MV-4-11 (cell line): Measurements from ENCODE around the gene MCC.
A peak's percentile ranks its signal among the peaks of the same experiment; 100 is the strongest.

Experiments used
- DNase-seq: peaks from one replicate; lab custom pipeline; 2025; lab: John Stamatoyannopoulos, UW

The MCC gene

DNA sequence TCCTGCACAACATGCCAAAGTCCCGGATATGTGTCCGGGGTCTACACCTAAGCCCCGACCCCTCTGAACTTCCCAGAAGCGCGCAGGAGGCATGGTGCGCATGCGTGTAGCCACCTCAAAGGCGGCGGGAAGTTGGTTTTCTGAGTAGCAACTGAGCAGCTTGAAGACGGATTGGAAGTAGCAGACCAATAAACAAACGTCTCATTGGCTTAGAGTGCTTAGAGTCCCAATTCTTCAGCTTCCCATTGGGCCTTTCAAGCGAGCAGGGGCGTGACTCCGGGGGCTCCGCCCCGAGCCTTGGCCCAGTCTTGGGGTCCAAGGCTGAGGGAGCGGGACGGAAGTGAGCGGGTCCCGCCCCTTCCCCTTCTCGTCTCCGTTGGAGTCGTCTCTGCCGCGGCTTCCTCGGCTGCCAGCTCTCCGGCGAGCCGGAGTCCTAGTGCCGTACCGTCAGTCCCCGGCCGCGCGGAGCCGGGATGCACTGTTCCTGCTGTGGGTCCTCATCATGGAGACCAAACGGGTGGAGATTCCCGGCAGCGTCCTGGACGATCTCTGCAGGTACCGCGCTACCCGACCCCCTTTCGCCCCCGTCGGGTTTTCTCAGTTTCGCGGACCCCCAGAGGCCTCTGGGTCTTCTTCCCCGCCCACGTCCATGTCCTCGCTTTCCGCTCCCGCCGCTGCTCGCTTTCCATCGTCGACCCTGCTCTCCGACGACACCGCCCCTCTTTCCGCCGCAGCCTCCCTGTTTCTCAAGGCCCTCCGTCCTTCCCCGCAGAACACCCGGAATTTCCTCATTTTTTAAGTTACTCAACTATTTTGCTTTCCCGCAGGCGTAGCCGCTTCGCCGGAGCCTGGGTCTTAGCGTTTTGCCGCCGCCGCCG is 511.6 kb downstream of the MCC start, which contains the start of gene DCP2:
TSS of gene DCP2 (plus strand) at position 367 of the 878 bp plus-strand sequence. CDS start at position 503, 136 bp downstream.
- peak; percentile 100 for DNase-seq

DNA sequence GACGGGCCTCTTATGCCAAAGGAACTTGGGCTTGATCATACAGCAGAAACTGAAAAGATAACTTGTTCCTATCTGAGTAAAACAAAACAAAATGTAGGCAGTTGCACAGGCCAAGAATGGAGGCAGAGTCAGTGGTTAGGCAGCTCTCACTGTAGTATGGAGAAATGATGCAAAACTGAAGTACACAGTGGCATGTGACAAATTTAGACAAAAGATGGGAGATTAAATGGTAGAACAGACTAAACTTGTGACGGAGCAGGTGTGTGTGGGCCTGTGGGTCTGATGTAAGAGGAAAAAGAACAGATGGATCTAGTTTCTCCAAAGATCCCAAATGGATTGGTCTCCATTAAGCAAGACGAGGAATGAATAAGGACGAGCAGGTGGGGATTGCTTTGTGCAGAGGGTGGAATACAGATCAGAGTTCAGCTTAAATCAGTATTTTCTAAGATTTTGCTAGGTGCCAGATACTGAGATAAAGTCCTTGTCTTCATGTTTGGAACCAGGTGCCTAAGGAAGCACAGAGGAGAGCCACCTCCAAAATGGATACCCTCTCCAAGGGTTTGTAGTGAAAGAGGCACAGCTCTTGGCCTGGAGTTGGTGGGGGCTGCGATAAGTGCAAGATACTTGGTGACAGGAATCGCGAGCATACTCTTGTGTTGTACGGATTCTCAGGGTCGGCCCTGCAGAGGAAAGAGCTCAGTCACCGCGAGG is 512.4 kb downstream of the MCC start:
- DNase-seq = no peak

DNA sequence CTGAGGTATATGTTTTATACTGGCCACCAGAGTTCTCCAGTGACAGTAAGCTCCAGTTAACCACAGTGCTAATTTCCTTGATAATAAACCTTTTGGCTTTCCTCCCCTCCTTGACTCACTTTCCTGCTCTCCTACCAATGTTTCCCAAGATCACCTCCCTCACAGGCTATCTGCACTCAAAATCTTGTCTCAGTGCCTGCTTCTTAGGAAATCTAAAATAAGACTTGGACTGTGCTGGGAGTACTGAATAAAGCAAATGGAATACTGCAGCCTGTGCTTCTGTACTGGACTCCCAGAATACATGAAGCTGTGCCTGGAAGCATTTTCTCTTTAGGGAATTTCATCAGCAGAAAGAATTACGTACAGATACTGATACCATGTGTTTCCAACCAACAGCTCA is 513.4 kb downstream of the MCC start:
- DNase-seq = no peak

DNA sequence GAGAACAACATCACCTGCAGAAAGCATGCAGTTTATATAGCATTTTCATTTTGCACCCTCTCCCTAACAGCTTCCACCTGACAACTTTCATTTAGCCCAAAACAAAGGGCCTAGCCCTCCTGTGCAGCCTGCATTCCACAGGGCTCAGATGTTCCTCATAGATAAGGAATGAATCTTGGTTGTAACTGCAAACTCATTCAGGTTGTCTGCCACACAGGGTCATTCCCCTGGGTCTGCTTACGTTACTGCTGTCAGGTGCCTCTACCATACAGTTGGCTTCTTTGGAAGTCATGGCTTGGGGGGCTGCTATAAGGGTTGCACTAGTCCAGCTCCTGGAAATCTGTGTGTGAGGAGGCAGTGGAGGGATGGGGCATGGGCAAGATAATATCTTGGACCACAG is 514.3 kb downstream of the MCC start:
- DNase-seq = no peak

DNA sequence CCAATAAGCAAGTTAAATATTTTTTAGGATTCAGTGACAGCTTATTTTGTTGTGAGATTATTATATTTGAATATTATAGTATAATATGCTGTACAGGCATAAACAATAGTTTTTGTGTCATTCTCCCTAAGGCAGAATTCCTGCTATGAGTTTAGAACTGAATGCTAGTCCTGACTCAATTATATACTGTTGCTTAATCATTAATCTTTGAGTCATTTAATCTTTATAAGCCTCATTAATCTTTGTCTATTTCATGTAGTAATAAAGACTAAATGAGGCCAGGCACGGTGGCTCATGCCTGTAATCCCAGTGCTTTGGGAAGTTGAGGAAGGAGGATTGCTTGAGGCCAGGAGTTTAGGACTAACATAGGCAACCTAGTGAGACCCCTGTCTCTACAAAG is 515.2 kb downstream of the MCC start:
- DNase-seq = no peak
